Activated T-cell treated with anti-CD3 and anti-CD28 coated beads for 24 hours (primary cell): Measurements from ENCODE around the gene SMOC2.
"Not testable (repeated sequence)": the region's sequence is repeated elsewhere in the genome, so short reads cannot be mapped to it uniquely, and the experiment has no call there.

Source experiments
- DNase-seq: peaks from one replicate; pipeline ENCODE4 v3.0.0-alpha.2; 2020; ENCODE audit warnings: low read depth

Gene SMOC2

GRCh38 chr6:168686831-168687730 lies 246.1 kb downstream of the SMOC2 start:
- DNase-seq, result no peak

GRCh38 chr6:168690271-168690670 lies 249.3 kb downstream of the SMOC2 start:
- no peak for DNase-seq

- no peak for DNase-seq
Observed at GRCh38 chr6:168691774-168692173, 250.8 kb downstream of the SMOC2 start.

- DNase-seq, result no peak
Observed at GRCh38 chr6:168692193-168692914, 251.4 kb downstream of the SMOC2 start.

GRCh38 chr6:168692915-168693257 lies 251.9 kb downstream of the SMOC2 start:
- not testable (repeated sequence) for DNase-seq

GRCh38 chr6:168694797-168695196 lies 253.8 kb downstream of the SMOC2 start:
- not testable (repeated sequence) for DNase-seq

GRCh38 chr6:168695701-168696100 lies 254.7 kb downstream of the SMOC2 start:
- DNase-seq, result no peak

- no peak for DNase-seq
Observed at GRCh38 chr6:168698923-168699322, 257.9 kb downstream of the SMOC2 start.

GRCh38 chr6:168699631-168700295 lies 258.8 kb downstream of the SMOC2 start:
- DNase-seq, result no peak

GRCh38 chr6:168700880-168701279 lies 259.9 kb downstream of the SMOC2 start:
- DNase-seq, result no peak

- no peak for DNase-seq
Observed at GRCh38 chr6:168703990-168704389, 263.0 kb downstream of the SMOC2 start.

GRCh38 chr6:168704678-168705077 lies 263.7 kb downstream of the SMOC2 start:
- no peak for DNase-seq

GRCh38 chr6:168705271-168705670 lies 264.3 kb downstream of the SMOC2 start:
- not testable (repeated sequence) for DNase-seq

GRCh38 chr6:168706471-168707177 lies 265.6 kb downstream of the SMOC2 start:
- DNase-seq, result no peak

- DNase-seq, result no peak
Observed at GRCh38 chr6:168708526-168708925, 267.5 kb downstream of the SMOC2 start.

GRCh38 chr6:168708984-168709383 lies 268.0 kb downstream of the SMOC2 start:
- no peak for DNase-seq

GRCh38 chr6:168709390-168709789 lies 268.4 kb downstream of the SMOC2 start:
- no peak for DNase-seq

GRCh38 chr6:168709991-168710390 lies 269.0 kb downstream of the SMOC2 start:
- DNase-seq, result no peak

- no peak for DNase-seq
Observed at GRCh38 chr6:168711049-168711640, 270.2 kb downstream of the SMOC2 start.

GRCh38 chr6:168711666-168712300 lies 270.8 kb downstream of the SMOC2 start:
- no peak for DNase-seq

- DNase-seq, result no peak
Observed at GRCh38 chr6:168712993-168713392, 272.0 kb downstream of the SMOC2 start.
